ENCODE results near the gene SPAAR.

DNA sequence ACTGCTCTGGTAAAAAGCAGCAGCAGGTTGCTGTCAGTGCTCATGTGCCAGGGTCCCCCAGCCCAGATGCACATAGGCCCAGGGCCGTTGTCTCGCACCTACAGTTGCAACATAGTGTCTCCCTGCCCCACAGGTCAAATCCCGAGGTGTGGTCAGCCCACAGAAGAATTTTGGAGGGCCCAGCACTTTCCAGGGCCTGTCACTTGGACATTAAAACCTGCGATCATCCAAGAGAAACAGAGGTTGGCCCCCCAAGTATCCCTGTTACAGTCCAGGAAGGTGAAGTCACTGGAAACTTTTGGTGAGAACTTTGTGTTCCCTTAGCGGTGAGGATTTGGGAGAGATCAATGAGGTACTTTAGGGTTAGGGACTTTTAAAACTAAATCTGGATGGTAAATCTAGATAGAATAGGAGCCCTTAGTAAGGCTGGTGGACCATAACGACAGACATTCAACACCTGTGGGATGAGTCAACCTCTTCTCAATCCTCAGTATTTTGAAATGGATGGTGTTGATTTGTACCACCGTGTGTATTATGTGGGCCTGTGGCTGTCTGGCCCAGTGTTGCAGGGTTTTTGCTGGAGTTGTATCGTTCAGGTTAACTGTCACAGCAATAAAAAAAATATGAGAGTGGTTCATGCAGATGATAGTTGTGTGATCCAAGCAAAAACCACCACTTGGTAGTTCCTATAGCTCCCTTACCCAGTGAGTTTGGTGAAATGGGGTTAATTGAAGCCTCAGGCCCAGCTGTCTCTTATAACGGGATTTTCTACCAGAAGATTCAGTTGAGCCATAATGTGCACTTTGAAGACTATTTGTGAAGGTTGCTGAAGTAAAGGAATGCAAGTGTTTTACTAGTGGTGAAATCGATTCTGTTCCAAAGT lies 29.4 kb downstream of the SPAAR start:
- TF ChIP-seq POLR2AphosphoS5 (IDR thresholded peaks at IDR 0.05; ENCODE audit: low read depth, low read length) (no peak), TAF1 (IDR thresholded peaks at IDR 0.05; ENCODE audit: borderline replicate concordance, insufficient read depth, low read length) (no peak), SIN3A (IDR thresholded peaks at IDR 0.05; ENCODE audit: borderline replicate concordance, insufficient read depth, low read length) (no peak), FOXP2 (optimal IDR thresholded peaks at IDR 0.05; ENCODE audit: borderline replicate concordance, extremely low read depth, extremely low read length, insufficient read depth) (no peak)
- TF ChIP-seq, protein P1, sequence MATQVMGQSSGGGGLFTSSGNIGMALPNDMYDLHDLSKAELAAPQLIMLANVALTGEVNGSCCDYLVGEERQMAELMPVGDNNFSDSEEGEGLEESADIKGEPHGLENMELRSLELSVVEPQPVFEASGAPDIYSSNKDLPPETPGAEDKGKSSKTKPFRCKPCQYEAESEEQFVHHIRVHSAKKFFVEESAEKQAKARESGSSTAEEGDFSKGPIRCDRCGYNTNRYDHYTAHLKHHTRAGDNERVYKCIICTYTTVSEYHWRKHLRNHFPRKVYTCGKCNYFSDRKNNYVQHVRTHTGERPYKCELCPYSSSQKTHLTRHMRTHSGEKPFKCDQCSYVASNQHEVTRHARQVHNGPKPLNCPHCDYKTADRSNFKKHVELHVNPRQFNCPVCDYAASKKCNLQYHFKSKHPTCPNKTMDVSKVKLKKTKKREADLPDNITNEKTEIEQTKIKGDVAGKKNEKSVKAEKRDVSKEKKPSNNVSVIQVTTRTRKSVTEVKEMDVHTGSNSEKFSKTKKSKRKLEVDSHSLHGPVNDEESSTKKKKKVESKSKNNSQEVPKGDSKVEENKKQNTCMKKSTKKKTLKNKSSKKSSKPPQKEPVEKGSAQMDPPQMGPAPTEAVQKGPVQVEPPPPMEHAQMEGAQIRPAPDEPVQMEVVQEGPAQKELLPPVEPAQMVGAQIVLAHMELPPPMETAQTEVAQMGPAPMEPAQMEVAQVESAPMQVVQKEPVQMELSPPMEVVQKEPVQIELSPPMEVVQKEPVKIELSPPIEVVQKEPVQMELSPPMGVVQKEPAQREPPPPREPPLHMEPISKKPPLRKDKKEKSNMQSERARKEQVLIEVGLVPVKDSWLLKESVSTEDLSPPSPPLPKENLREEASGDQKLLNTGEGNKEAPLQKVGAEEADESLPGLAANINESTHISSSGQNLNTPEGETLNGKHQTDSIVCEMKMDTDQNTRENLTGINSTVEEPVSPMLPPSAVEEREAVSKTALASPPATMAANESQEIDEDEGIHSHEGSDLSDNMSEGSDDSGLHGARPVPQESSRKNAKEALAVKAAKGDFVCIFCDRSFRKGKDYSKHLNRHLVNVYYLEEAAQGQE (IDR thresholded peaks at IDR 0.05; ENCODE audit: insufficient read depth in 1 of 2, low read depth in 2 of 2, low read length in 2 of 2) = no peak
